H1 (cell line): Measurements from ENCODE around the gene TRIM59. TPM values are rescaled to one million over a fixed set of nuclear protein-coding genes. Genes with fewer than 3 reads are reported as not detected.
A peak's percentile ranks its signal among the peaks of the same experiment; 100 is the strongest.

ENCODE experiments used
- CTCF ChIA-PET: fragments of 300-600 bp; sonication (Branson Sonifier 250); formaldehyde crosslinking; loops from one replicate; lab custom pipeline; 2021; ENCODE audit not compliant: partially characterized antibody; lab: Charles Lee
- POLR2A ChIA-PET: fragments of 300-600 bp; sonication (Branson Sonifier 250); formaldehyde crosslinking; loops from one replicate; lab custom pipeline; 2021; ENCODE audit warnings: inconsistent platforms; ENCODE audit not compliant: partially characterized antibody; lab: Charles Lee
- DNase-seq, 2 experiments: peaks; one replicate each; pipeline versions ENCODE4 v3.0.0 to v3.0.0-alpha.2; 2010 to 2022; ENCODE audit warnings: low spot score in 2 of 2, low read depth in 1 of 2, mixed read lengths in 1 of 2
- FAIRE-seq: peaks from 2 replicates; lab custom pipeline; 2011; peaks lifted over from hg19 to GRCh38; lab: Jason Lieb, UNC
- H2AFZ ChIP-seq: 2 replicates; pipeline ENCODE4 v1.8.1; 2012; ENCODE audit warnings: low read length, inconsistent platforms
- H2AK5ac ChIP-seq: 2 replicates; pipeline ENCODE4 v1.6.1; 2013; ENCODE audit warnings: low read depth, low read length
- H2BK120ac ChIP-seq: replicated peaks from 2 replicates; pipeline ENCODE3; 2013; ENCODE audit warnings: low read depth, low read length, inconsistent platforms
- H2BK12ac ChIP-seq: 2 replicates; pipeline ENCODE4 v1.6.1; 2013; ENCODE audit warnings: low read depth, low read length
- H2BK15ac ChIP-seq: 2 replicates; pipeline ENCODE4 v1.6.1; 2013; ENCODE audit warnings: low read length
- H2BK20ac ChIP-seq: 2 replicates; pipeline ENCODE4 v1.6.1; 2013; ENCODE audit warnings: low read length
- H2BK5ac ChIP-seq: 2 replicates; pipeline ENCODE4 v1.6.1; 2013; ENCODE audit warnings: low read depth, low read length
- H3K14ac ChIP-seq: 2 replicates; pipeline ENCODE4 v1.6.1; 2013; ENCODE audit warnings: inconsistent platforms; ENCODE audit not compliant: insufficient read length
- H3K18ac ChIP-seq: 2 replicates; pipeline ENCODE4 v1.6.1; 2013; ENCODE audit warnings: low read length; ENCODE audit errors: extremely low read depth
- H3K23ac ChIP-seq: 2 replicates; pipeline ENCODE4 v1.6.1; 2013; ENCODE audit warnings: inconsistent platforms; ENCODE audit not compliant: insufficient read length
- H3K23me2 ChIP-seq: 2 replicates; pipeline ENCODE4 v1.6.1; 2013; ENCODE audit warnings: low read depth, low read length
- H3K27ac ChIP-seq: 2 replicates; pipeline ENCODE4 v1.6.1; 2011; ENCODE audit warnings: low read depth, low read length, inconsistent platforms
- H3K27me3 ChIP-seq, 4 experiments: replicated peaks in 1 of 4; 1 replicate in 1 of 4; 2 replicates in 3 of 4; pipeline versions ENCODE4 v1.6.1 to v1.8.1; 2011 to 2013; ENCODE audit warnings: low read length in 3 of 4, mild to moderate bottlenecking in 3 of 4, inconsistent platforms in 2 of 4, mixed read lengths in 2 of 4, moderate library complexity in 1 of 4; ENCODE audit not compliant: control insufficient read depth in 3 of 4, insufficient read depth in 3 of 4; ENCODE audit errors: extremely low read depth in 1 of 4
- H3K36me3 ChIP-seq, 4 experiments: 2 replicates each; pipeline versions ENCODE4 v1.6.1 to v1.8.1; 2011 to 2013; ENCODE audit warnings: mild to moderate bottlenecking in 4 of 4, low read length in 3 of 4, moderate library complexity in 2 of 4, control low read depth in 1 of 4, inconsistent platforms in 1 of 4; ENCODE audit not compliant: insufficient read depth in 4 of 4, control insufficient read depth in 2 of 4
- H3K4ac ChIP-seq: replicated peaks from 2 replicates; pipeline ENCODE3; 2013; ENCODE audit warnings: low read length, low read depth, mixed read lengths, inconsistent platforms; ENCODE audit not compliant: insufficient read length
- H3K4me1 ChIP-seq, 4 experiments: replicated peaks in 1 of 4; 1 replicate in 1 of 4; 2 replicates in 3 of 4; pipeline versions ENCODE4 v1.6.1 to v1.8.1; 2011 to 2013; ENCODE audit warnings: low read length in 3 of 4, inconsistent platforms in 2 of 4, mixed read lengths in 1 of 4; ENCODE audit not compliant: insufficient read depth in 4 of 4, control insufficient read depth in 3 of 4
- H3K4me2 ChIP-seq, 2 experiments: 2 replicates each; pipeline versions ENCODE4 v1.6.1 to v1.8.1; 2011 to 2013; ENCODE audit warnings: low read depth in 2 of 2, low read length in 2 of 2, control low read depth in 1 of 2, inconsistent platforms in 1 of 2, mild to moderate bottlenecking in 1 of 2; ENCODE audit not compliant: insufficient read depth in 1 of 2
- H3K4me3 ChIP-seq, 4 experiments: fragments of 200-600, 300-600 bp in 1 of 4; sonication (generic), shearing (Covaris generic), sonication (Bioruptor Twin) in 1 of 4; 2 replicates each; pipeline versions ENCODE4 v1.5.1 to v1.8.1; 2011 to 2016; ENCODE audit warnings: low read length in 4 of 4, low read depth in 3 of 4, control low read depth in 2 of 4, inconsistent platforms in 2 of 4, mild to moderate bottlenecking in 2 of 4, mixed read lengths in 1 of 4, moderate library complexity in 1 of 4; ENCODE audit not compliant: insufficient read depth in 2 of 4; ENCODE audit errors: extremely low read depth in 1 of 4
- H3K56ac ChIP-seq: replicated peaks from 2 replicates; pipeline ENCODE3; 2013; ENCODE audit warnings: low read depth, mild to moderate bottlenecking, mixed read lengths, low read length, inconsistent platforms; ENCODE audit not compliant: insufficient read length
- H3K79me1 ChIP-seq: 2 replicates; pipeline ENCODE4 v1.6.1; 2013; ENCODE audit warnings: low read depth, low read length, control low read depth
- H3K79me2 ChIP-seq, 2 experiments: 2 replicates each; pipeline versions ENCODE4 v1.6.1 to v1.8.1; 2012 to 2013; ENCODE audit warnings: low read length in 2 of 2, mild to moderate bottlenecking in 2 of 2, inconsistent platforms in 1 of 2; ENCODE audit not compliant: insufficient read depth in 2 of 2, control insufficient read depth in 1 of 2
- H3K9ac ChIP-seq, 4 experiments: replicated peaks in 1 of 4; 1 replicate in 1 of 4; 2 replicates in 3 of 4; pipeline versions ENCODE4 v1.6.1 to v1.8.1; 2011 to 2013; ENCODE audit warnings: low read depth in 3 of 4, low read length in 3 of 4, control low read depth in 2 of 4, mild to moderate bottlenecking in 2 of 4, moderate library complexity in 2 of 4, inconsistent platforms in 1 of 4; ENCODE audit errors: extremely low read depth in 1 of 4
- H3K9me3 ChIP-seq, 2 experiments: 2 replicates each; pipeline versions ENCODE4 v1.6.1 to v1.8.1; 2012 to 2013; ENCODE audit warnings: mild to moderate bottlenecking in 2 of 2, moderate library complexity in 2 of 2, control low read depth in 1 of 2, inconsistent platforms in 1 of 2, low read depth in 1 of 2, low read length in 1 of 2, mixed read lengths in 1 of 2; ENCODE audit not compliant: insufficient read depth in 2 of 2
- H4K20me1 ChIP-seq, 2 experiments: replicated peaks in 1 of 2; 2 replicates each; pipeline versions ENCODE3 to v1.8.1; 2011 to 2013; ENCODE audit warnings: inconsistent platforms in 2 of 2, low read length in 2 of 2, mild to moderate bottlenecking in 1 of 2; ENCODE audit not compliant: insufficient read depth in 2 of 2, control insufficient read depth in 1 of 2
- H4K5ac ChIP-seq: 2 replicates; pipeline ENCODE4 v1.6.1; 2013; ENCODE audit warnings: low read length, low read depth, mixed read lengths, inconsistent platforms; ENCODE audit not compliant: insufficient read length
- H4K8ac ChIP-seq: 2 replicates; pipeline ENCODE4 v1.8.0; 2013; ENCODE audit warnings: mild to moderate bottlenecking, moderate library complexity, low read length, inconsistent platforms; ENCODE audit not compliant: insufficient read depth; ENCODE audit errors: extremely low read depth
- H4K91ac ChIP-seq: replicated peaks from 2 replicates; pipeline ENCODE3; 2013; ENCODE audit warnings: low read length, mixed read lengths, inconsistent platforms; ENCODE audit not compliant: insufficient read length
- ATF2 ChIP-seq: IDR thresholded peaks from 2 replicates; pipeline ENCODE4 v1.6.1; 2012; ENCODE audit warnings: low read length, inconsistent platforms
- BCL11A ChIP-seq, 2 experiments: IDR thresholded peaks; one replicate each; pipeline ENCODE4 v1.6.1; 2011; ENCODE audit warnings: low read depth in 2 of 2, low read length in 2 of 2, mild to moderate bottlenecking in 2 of 2
- CHD1 ChIP-seq: IDR thresholded peaks from 2 replicates; pipeline ENCODE4 v1.6.1; 2012; ENCODE audit warnings: low read depth, low read length, improper control_type of control experiment
- FOSL1 ChIP-seq: IDR thresholded peaks from 2 replicates; pipeline ENCODE4 v1.6.1; 2011; ENCODE audit warnings: mild to moderate bottlenecking, low read depth, low read length, moderate library complexity; ENCODE audit not compliant: insufficient read depth
- GABPA ChIP-seq: IDR thresholded peaks from 2 replicates; pipeline ENCODE4 v1.6.1; 2011; ENCODE audit warnings: mild to moderate bottlenecking, low read length, moderate library complexity, borderline replicate concordance; ENCODE audit not compliant: insufficient read depth
- HDAC6 ChIP-seq: IDR thresholded peaks from one replicate; pipeline ENCODE4 v1.7.1; 2012; ENCODE audit warnings: low read depth, mild to moderate bottlenecking, inconsistent platforms, low read length, moderate library complexity
- POLR2A ChIP-seq, 2 experiments: IDR thresholded peaks; 1 replicate in 1 of 2; 2 replicates in 1 of 2; pipeline ENCODE4 v1.6.1; 2011; ENCODE audit warnings: low read depth in 2 of 2, low read length in 2 of 2, mild to moderate bottlenecking in 2 of 2; ENCODE audit errors: control extremely low read depth in 1 of 2
- RNF2 ChIP-seq: fragments of 200-900, 300-1000 bp; sonication (generic); IDR thresholded peaks from 2 replicates; pipeline ENCODE4 v1.7.1; 2016; ENCODE audit warnings: borderline replicate concordance, low read depth, mild to moderate bottlenecking, antibody characterized with exemption, low read length; ENCODE audit not compliant: poor library complexity, severe bottlenecking; ENCODE audit errors: missing control alignments
- SIX5 ChIP-seq: IDR thresholded peaks from 2 replicates; pipeline ENCODE4 v1.6.1; 2011; ENCODE audit warnings: mild to moderate bottlenecking, low read depth, low read length
- SP1 ChIP-seq: IDR thresholded peaks from 2 replicates; pipeline ENCODE4 v1.6.1; 2011; ENCODE audit warnings: low read depth, low read length
- WGBS, 2 experiments: shearing (Covaris generic) in 1 of 2; methylation state at CpG; one replicate each; pipeline versions ENCODE4 v1.1.6 to v1.1.7; 2013 to 2015; ENCODE audit warnings: low lambda C conversion rate in 2 of 2, mixed read lengths in 2 of 2, inconsistent platforms in 1 of 2, low coverage in 1 of 2, missing lambda C conversion rate in 1 of 2; ENCODE audit not compliant: insufficient replicate concordance in 2 of 2, insufficient coverage in 1 of 2, insufficient read length in 1 of 2; ENCODE audit errors: extremely low coverage in 1 of 2, missing lambda C conversion rate in 1 of 2; 5-methylcytosine and 5-hydroxymethylcytosine counted together
- polyA plus RNA-seq, 7 experiments: library from polyadenylated mRNA; depleted of rRNA in 3 of 7; stranded (reverse) in 5 of 7; unstranded in 2 of 7; fragments of >200 nt in 5 of 7; fragments of 200-250 nt in 2 of 7; gene quantifications; 1 replicate in 5 of 7; 2 replicates in 1 of 7; 4 replicates in 1 of 7; pipeline versions ENCODE4 v1.2.1 to v1.2.3, GENCODE V29; 2011 to 2013; ENCODE audit warnings: missing spikeins in 2 of 7, mixed read lengths in 2 of 7
- total RNA-seq: library from RNA; stranded (reverse); fragmentation: NEBNext Ultra II Directional; extraction: Animal tissue kit (Norgen Biotek cat#: 25700); gene quantifications from 2 replicates; pipeline ENCODE4 v1.2.1, GENCODE V29; 2021

Gene TRIM59
- total and polyA plus RNA-seq, 2 of the 8 experiments (the other 6 are each of a cell fraction or from before 2014, with no cell fraction given), result 11.6 to 53.4 TPM

- Histone ChIP-seq H3K4me2 (peak overlapping the region; percentile 87 to 91), H3K36me3 (peaks cover 0 to 26% (median 3%) of the 10 kb centered on the region in 4 experiments; a peak in 5 of 8 replicates), H3K23me2 (peaks cover 5% of the 10 kb centered on the region; the same call in 1 of the 2 replicates), H3K23ac (no peak overlapping the region), H2BK20ac (no peak overlapping the region), H3K9me3 (no peaks in the 10 kb centered on the region), H3K56ac (no peak overlapping the region), H3K4me3 (peak overlapping the region; percentile 84 to 99 (median 92)), H3K9ac (peak overlapping the region; percentile 14 to 99 (median 94)), H3K79me2 (peaks cover 19 to 88% of the 10 kb centered on the region in 2 experiments), H2BK120ac (no peak overlapping the region), H4K8ac (no peak overlapping the region), H2BK12ac (no peak overlapping the region), H2AK5ac (no peak overlapping the region), H3K18ac (no peak overlapping the region), H3K27me3 (no peaks in the 10 kb centered on the region), H3K79me1 (no peaks in the 10 kb centered on the region), H3K14ac (no peak overlapping the region), H2AFZ (no peak overlapping the region), H3K27ac (no peak overlapping the region), H4K5ac (no peak overlapping the region), H4K20me1 (peaks cover 18% of the 10 kb centered on the region in 2 experiments), H2BK15ac (no peak overlapping the region), H3K4me1 (no peaks in the 10 kb centered on the region; a peak in 3 of 7 replicates), H3K4ac (no peak overlapping the region), H4K91ac (no peak overlapping the region), H2BK5ac (no peak overlapping the region)
- DNase-seq (no peak), FAIRE-seq (no peak)
- 31% methylated on average over 16 of the region's 16 CpGs; no CpG with 5 or more reads in 1 of the 2 experiments for WGBS, 2 experiments
- CTCF ChIA-PET, result interaction anchor here (0.9 kb wide), 1 partner anchor 10 kb away, joined by 3 read pairs; no protein-coding TSS in a partner anchor
- POLR2A ChIA-PET, result interaction anchor here (0.9 to 1.4 kb wide), 5 partner anchors 9 to 48 kb away, joined by 3 to 6 read pairs (median 5); partner anchors contain the start of gene TRIM59
- TF ChIP-seq GABPA (no peak), SIX5 (no peak), FOSL1 (no peak), SP1 (no peak), RNF2 (no peak), HDAC6 (no peak), POLR2A (IDR thresholded peaks at IDR 0.05; ENCODE audit: control extremely low read depth in 1 of 2, low read depth in 2 of 2, low read length in 2 of 2) (no peak), CHD1 (no peak), ATF2 (no peak), BCL11A (IDR thresholded peaks at IDR 0.05; ENCODE audit: low read depth in 2 of 2, low read length in 2 of 2) (no peak)
These were observed 48.1 kb downstream of the TRIM59 start for GRCh38 chr3:160401291-160402095.
